ENCODE measurements around the gene MOBP. TPM values are rescaled to one million over a fixed set of nuclear protein-coding genes. Genes with fewer than 3 reads are reported as not detected.

Gene MOBP
- total and polyA plus RNA-seq, 2 of the 8 experiments (the other 6 are each of a cell fraction or from before 2014, with no cell fraction given), result 0.06 to 0.50 TPM

- Histone ChIP-seq H2BK5ac (ENCODE audit: low read depth, low read length) (no peak overlapping the region), H2BK20ac (ENCODE audit: low read length) (no peak overlapping the region), H3K23ac (ENCODE audit: insufficient read length) (no peak overlapping the region), H3K27ac (ENCODE audit: low read depth, low read length) (no peak overlapping the region), H2AFZ (ENCODE audit: low read length) (no peak overlapping the region), H3K4me1 (replicated peaks in 1 of 4; ENCODE audit: control insufficient read depth in 3 of 4, insufficient read depth in 4 of 4, low read length in 3 of 4) (peaks cover 0 to 5% (median 3%) of the 10 kb centered on the region in 4 experiments; a peak in 3 of 7 replicates), H4K8ac (ENCODE audit: extremely low read depth, insufficient read depth, low read length) (no peak overlapping the region), H4K5ac (ENCODE audit: insufficient read length, low read depth, low read length) (no peak overlapping the region), H3K4ac (replicated peaks; ENCODE audit: insufficient read length, low read depth, low read length) (no peak overlapping the region), H4K91ac (replicated peaks; ENCODE audit: insufficient read length, low read length) (no peak overlapping the region), H3K9ac (replicated peaks in 1 of 4; ENCODE audit: extremely low read depth in 1 of 4, low read depth in 3 of 4, low read length in 3 of 4) (no peak overlapping the region), H3K27me3 (replicated peaks in 1 of 4; ENCODE audit: control insufficient read depth in 3 of 4, extremely low read depth in 1 of 4, insufficient read depth in 3 of 4, low read length in 3 of 4) (no peaks in the 10 kb centered on the region), H3K18ac (ENCODE audit: extremely low read depth, low read length) (no peak overlapping the region), H3K14ac (ENCODE audit: insufficient read length) (no peak overlapping the region), H3K56ac (replicated peaks; ENCODE audit: insufficient read length, low read depth, low read length) (no peak overlapping the region), H4K20me1 (replicated peaks in 1 of 2; ENCODE audit: control insufficient read depth in 1 of 2, insufficient read depth in 2 of 2, low read length in 2 of 2) (no peaks in the 10 kb centered on the region), H3K36me3 (ENCODE audit: control insufficient read depth in 2 of 4, insufficient read depth in 4 of 4, low read length in 3 of 4) (no peaks in the 10 kb centered on the region), H2BK15ac (ENCODE audit: low read length) (no peak overlapping the region), H3K4me3 (ENCODE audit: extremely low read depth in 1 of 4, insufficient read depth in 2 of 4, low read depth in 3 of 4, low read length in 4 of 4) (no peak overlapping the region), H2BK12ac (ENCODE audit: low read depth, low read length) (no peak overlapping the region), H3K79me1 (ENCODE audit: low read depth, low read length) (no peaks in the 10 kb centered on the region), H3K79me2 (ENCODE audit: control insufficient read depth in 1 of 2, insufficient read depth in 2 of 2, low read length in 2 of 2) (no peaks in the 10 kb centered on the region), H3K4me2 (ENCODE audit: insufficient read depth in 1 of 2, low read depth in 2 of 2, low read length in 2 of 2) (no peak overlapping the region), H3K9me3 (ENCODE audit: insufficient read depth in 2 of 2, low read depth in 1 of 2, low read length in 1 of 2) (0 out of 4 replicates have a peak, but pooled peaks cover 0 to 3% of the 10 kb centered on the region in 2 experiments), H2BK120ac (replicated peaks; ENCODE audit: low read depth, low read length) (no peak overlapping the region), H3K23me2 (ENCODE audit: low read depth, low read length) (peaks cover 3% of the 10 kb centered on the region; the same call in 1 of the 2 replicates), H2AK5ac (ENCODE audit: low read depth, low read length) (no peak overlapping the region)
- DNase-seq (ENCODE audit: low read depth in 1 of 2, low spot score in 2 of 2) (no peak), FAIRE-seq (no peak)
- TF ChIP-seq POU5F1 (IDR thresholded peaks at IDR 0.05; ENCODE audit: low read depth, low read length), result no peak
- TF ChIP-seq CBX8 (IDR thresholded peaks at IDR 0.05; ENCODE audit: borderline replicate concordance, low read depth, low read length), result no peak
- no peak for TF ChIP-seq EGR1 (IDR thresholded peaks at IDR 0.05; ENCODE audit: borderline replicate concordance, low read depth, low read length)
- no peak for TF ChIP-seq JUND (IDR thresholded peaks at IDR 0.05; ENCODE audit: low read length)
- TF ChIP-seq SP4 (IDR thresholded peaks at IDR 0.05; ENCODE audit: low read length), result no peak
- CTCF ChIA-PET (ENCODE audit: partially characterized antibody), result no interaction called here
- 93% methylated on average over 1 of the region's 1 CpG; no CpG with 5 or more reads in 1 of the 2 experiments for WGBS, 2 experiments (ENCODE audit: extremely low coverage in 1 of 2, insufficient coverage in 1 of 2, insufficient read length in 1 of 2, insufficient replicate concordance in 2 of 2, low coverage in 1 of 2, low lambda C conversion rate in 2 of 2, missing lambda C conversion rate in 1 of 2)
- POLR2A ChIA-PET (ENCODE audit: partially characterized antibody), result interaction anchor here (1.2 kb wide), 1 partner anchor 59 kb away, joined by 3 read pairs; no protein-coding TSS in a partner anchor
These were observed 1.8 kb downstream of the MOBP start for GRCh38 chr3:39469258-39469657.

Measured in H1 (cell line).